ENCODE results near the gene SECISBP2.

SECISBP2 gene

DNA sequence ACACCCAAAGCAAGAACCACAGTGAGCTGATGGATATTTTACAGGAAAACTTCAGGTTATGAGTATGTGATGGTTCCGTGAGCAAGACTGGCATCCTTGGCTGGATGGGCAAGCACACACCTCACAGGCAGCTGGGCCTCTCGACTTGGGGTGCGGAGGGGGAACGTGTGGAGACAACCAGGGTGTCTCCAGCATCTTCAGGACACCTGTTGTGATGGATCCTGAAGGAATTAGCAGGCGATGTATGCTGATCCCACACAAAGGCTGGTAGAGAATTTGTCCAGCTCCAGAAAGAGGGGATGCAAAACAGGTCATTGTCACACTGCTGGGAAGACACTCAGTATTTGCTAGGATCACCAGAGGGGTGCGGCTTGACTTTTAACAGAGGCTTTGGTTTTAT, 42.7 kb downstream of the SECISBP2 start:
- Histone ChIP-seq H2AFZ (ENCODE audit: low read length) (no peak overlapping the region), H3K23ac (ENCODE audit: low read depth, low read length, poor library complexity) (no peak overlapping the region), H2BK15ac (ENCODE audit: low read length) (no peak overlapping the region), H3K4me2 (ENCODE audit: insufficient read depth, low read length, poor library complexity, severe bottlenecking) (no peak overlapping the region), H3K18ac (ENCODE audit: low read length) (no peak overlapping the region), H3K27me3 (ENCODE audit: control insufficient read depth in 3 of 3, insufficient read depth in 3 of 3, low read depth in 1 of 3, low read length in 3 of 3) (no peaks in the 10 kb centered on the region), H3K14ac (ENCODE audit: low read length) (no peak overlapping the region), H3K9ac (ENCODE audit: low read depth, low read length, poor library complexity) (no peak overlapping the region), H2BK12ac (ENCODE audit: low read length) (no peak overlapping the region), H2BK5ac (ENCODE audit: low read length) (no peak overlapping the region), H3K9me3 (replicated peaks in 1 of 2; ENCODE audit: control insufficient read depth in 2 of 2, insufficient read depth in 1 of 2, low read depth in 1 of 2, low read length in 2 of 2) (no peaks in the 10 kb centered on the region), H4K91ac (ENCODE audit: low read depth, low read length, poor library complexity) (no peak overlapping the region), H2BK120ac (ENCODE audit: low read depth, low read length) (no peak overlapping the region), H3K4ac (ENCODE audit: low read length) (no peak overlapping the region), H3K27ac (replicated peaks; ENCODE audit: low read length) (no peak overlapping the region), H3K36me3 (replicated peaks in 1 of 2; ENCODE audit: control insufficient read depth in 2 of 2, insufficient read depth in 2 of 2, low read length in 2 of 2) (peaks cover 42 to 72% of the 10 kb centered on the region in 2 donors), H2AK5ac (ENCODE audit: low read depth, low read length) (no peak overlapping the region), H3K4me1 (ENCODE audit: control insufficient read depth in 2 of 2, insufficient read depth in 1 of 2, low read depth in 1 of 2, low read length in 2 of 2) (no peaks in the 10 kb centered on the region), H3K4me3 (ENCODE audit: low read length in 2 of 2) (no peak overlapping the region), H4K8ac (ENCODE audit: low read depth, low read length) (no peak overlapping the region), H3K79me1 (ENCODE audit: low read depth, low read length) (no peaks in the 10 kb centered on the region)
- DNase-seq (ENCODE audit: low spot score): no peak
- WGBS, 2 donors (ENCODE audit: extremely low coverage in 2 of 2, insufficient read length in 2 of 2, insufficient replicate concordance in 1 of 2): no CpG with 5 or more reads among the region's 6 CpGs

GRCh38 chr9:89361816-89362646, 43.7 kb downstream of the SECISBP2 start:
- no peak overlapping the region for H4K91ac ChIP-seq (ENCODE audit: low read depth, low read length, poor library complexity)
- H2AK5ac ChIP-seq (ENCODE audit: low read depth, low read length): no peak overlapping the region
- DNase-seq (ENCODE audit: low spot score): no peak
- no peak overlapping the region for H3K14ac ChIP-seq (ENCODE audit: low read length)
- H3K79me1 ChIP-seq (ENCODE audit: low read depth, low read length): no peaks in the 10 kb centered on the region
- H3K4me1 ChIP-seq (ENCODE audit: control insufficient read depth in 2 of 2, insufficient read depth in 1 of 2, low read depth in 1 of 2, low read length in 2 of 2): no peaks in the 10 kb centered on the region
- no peak overlapping the region for H3K18ac ChIP-seq (ENCODE audit: low read length)
- H3K4me2 ChIP-seq (ENCODE audit: insufficient read depth, low read length, poor library complexity, severe bottlenecking): no peak overlapping the region
- no peak overlapping the region for H4K8ac ChIP-seq (ENCODE audit: low read depth, low read length)
- H3K27me3 ChIP-seq (ENCODE audit: control insufficient read depth in 3 of 3, insufficient read depth in 3 of 3, low read depth in 1 of 3, low read length in 3 of 3): no peaks in the 10 kb centered on the region
- no peak overlapping the region for H2BK120ac ChIP-seq (ENCODE audit: low read depth, low read length)
- no CpG with 5 or more reads among the region's 9 CpGs for WGBS, 2 donors (ENCODE audit: extremely low coverage in 2 of 2, insufficient read length in 2 of 2, insufficient replicate concordance in 1 of 2)
- no peak overlapping the region for H3K23ac ChIP-seq (ENCODE audit: low read depth, low read length, poor library complexity)
- H2BK12ac ChIP-seq (ENCODE audit: low read length): no peak overlapping the region
- H2BK5ac ChIP-seq (ENCODE audit: low read length): no peak overlapping the region
- no peak overlapping the region for H3K9ac ChIP-seq (ENCODE audit: low read depth, low read length, poor library complexity)
- no peak overlapping the region for H3K27ac ChIP-seq (replicated peaks; ENCODE audit: low read length)
- H3K4ac ChIP-seq (ENCODE audit: low read length): no peak overlapping the region
- H3K36me3 ChIP-seq (replicated peaks in 1 of 2; ENCODE audit: control insufficient read depth in 2 of 2, insufficient read depth in 2 of 2, low read length in 2 of 2): peaks cover 36 to 62% of the 10 kb centered on the region in 2 donors
- H3K9me3 ChIP-seq (replicated peaks in 1 of 2; ENCODE audit: control insufficient read depth in 2 of 2, insufficient read depth in 1 of 2, low read depth in 1 of 2, low read length in 2 of 2): no peaks in the 10 kb centered on the region
- no peak overlapping the region for H3K4me3 ChIP-seq (ENCODE audit: low read length in 2 of 2)
- no peak overlapping the region for H2AFZ ChIP-seq (ENCODE audit: low read length)
- H2BK15ac ChIP-seq (ENCODE audit: low read length): no peak overlapping the region

- Histone ChIP-seq H3K79me1 (ENCODE audit: low read depth, low read length) (no peaks in the 10 kb centered on the region), H3K27ac (replicated peaks; ENCODE audit: low read length) (no peak overlapping the region), H2BK15ac (ENCODE audit: low read length) (no peak overlapping the region), H4K8ac (ENCODE audit: low read depth, low read length) (no peak overlapping the region), H3K14ac (ENCODE audit: low read length) (no peak overlapping the region), H3K9ac (ENCODE audit: low read depth, low read length, poor library complexity) (no peak overlapping the region), H3K18ac (ENCODE audit: low read length) (no peak overlapping the region), H3K4me3 (ENCODE audit: low read length in 2 of 2) (no peak overlapping the region), H3K23ac (ENCODE audit: low read depth, low read length, poor library complexity) (no peak overlapping the region), H4K91ac (ENCODE audit: low read depth, low read length, poor library complexity) (no peak overlapping the region), H2BK5ac (ENCODE audit: low read length) (no peak overlapping the region), H2BK120ac (ENCODE audit: low read depth, low read length) (no peak overlapping the region), H2BK12ac (ENCODE audit: low read length) (no peak overlapping the region), H3K4me1 (ENCODE audit: control insufficient read depth in 2 of 2, insufficient read depth in 1 of 2, low read depth in 1 of 2, low read length in 2 of 2) (no peaks in the 10 kb centered on the region), H3K9me3 (replicated peaks in 1 of 2; ENCODE audit: control insufficient read depth in 2 of 2, insufficient read depth in 1 of 2, low read depth in 1 of 2, low read length in 2 of 2) (no peaks in the 10 kb centered on the region), H2AK5ac (ENCODE audit: low read depth, low read length) (no peak overlapping the region), H2AFZ (ENCODE audit: low read length) (no peak overlapping the region), H3K36me3 (replicated peaks in 1 of 2; ENCODE audit: control insufficient read depth in 2 of 2, insufficient read depth in 2 of 2, low read length in 2 of 2) (peaks cover 30 to 54% of the 10 kb centered on the region in 2 donors), H3K27me3 (ENCODE audit: control insufficient read depth in 3 of 3, insufficient read depth in 3 of 3, low read depth in 1 of 3, low read length in 3 of 3) (no peaks in the 10 kb centered on the region), H3K4me2 (ENCODE audit: insufficient read depth, low read length, poor library complexity, severe bottlenecking) (no peak overlapping the region), H3K4ac (ENCODE audit: low read length) (no peak overlapping the region)
- WGBS, 2 donors (ENCODE audit: extremely low coverage in 2 of 2, insufficient read length in 2 of 2, insufficient replicate concordance in 1 of 2): no CpG with 5 or more reads among the region's 10 CpGs
- no peak for DNase-seq (ENCODE audit: low spot score)
These were observed 44.5 kb downstream of the SECISBP2 start for GRCh38 chr9:89362647-89363310.

- H3K9ac ChIP-seq (ENCODE audit: low read depth, low read length, poor library complexity): no peak overlapping the region
- H3K4ac ChIP-seq (ENCODE audit: low read length): no peak overlapping the region
- H3K18ac ChIP-seq (ENCODE audit: low read length): no peak overlapping the region
- H3K27me3 ChIP-seq (ENCODE audit: control insufficient read depth in 3 of 3, insufficient read depth in 3 of 3, low read depth in 1 of 3, low read length in 3 of 3): no peaks in the 10 kb centered on the region
- H3K14ac ChIP-seq (ENCODE audit: low read length): no peak overlapping the region
- H2BK15ac ChIP-seq (ENCODE audit: low read length): no peak overlapping the region
- no peaks in the 10 kb centered on the region for H3K79me1 ChIP-seq (ENCODE audit: low read depth, low read length)
- no CpG with 5 or more reads among the region's 6 CpGs for WGBS, 2 donors (ENCODE audit: extremely low coverage in 2 of 2, insufficient read length in 2 of 2, insufficient replicate concordance in 1 of 2)
- no peak overlapping the region for H3K4me2 ChIP-seq (ENCODE audit: insufficient read depth, low read length, poor library complexity, severe bottlenecking)
- no peak overlapping the region for H2BK5ac ChIP-seq (ENCODE audit: low read length)
- H3K36me3 ChIP-seq (replicated peaks in 1 of 2; ENCODE audit: control insufficient read depth in 2 of 2, insufficient read depth in 2 of 2, low read length in 2 of 2): peaks cover 25 to 49% of the 10 kb centered on the region in 2 donors
- DNase-seq (ENCODE audit: low spot score): no peak
- no peak overlapping the region for H4K91ac ChIP-seq (ENCODE audit: low read depth, low read length, poor library complexity)
- no peak overlapping the region for H3K4me3 ChIP-seq (ENCODE audit: low read length in 2 of 2)
- no peak overlapping the region for H2AK5ac ChIP-seq (ENCODE audit: low read depth, low read length)
- H2BK120ac ChIP-seq (ENCODE audit: low read depth, low read length): no peak overlapping the region
- no peak overlapping the region for H2AFZ ChIP-seq (ENCODE audit: low read length)
- H3K4me1 ChIP-seq (ENCODE audit: control insufficient read depth in 2 of 2, insufficient read depth in 1 of 2, low read depth in 1 of 2, low read length in 2 of 2): no peaks in the 10 kb centered on the region
- no peak overlapping the region for H4K8ac ChIP-seq (ENCODE audit: low read depth, low read length)
- H3K27ac ChIP-seq (replicated peaks; ENCODE audit: low read length): no peak overlapping the region
- no peak overlapping the region for H3K23ac ChIP-seq (ENCODE audit: low read depth, low read length, poor library complexity)
- H2BK12ac ChIP-seq (ENCODE audit: low read length): no peak overlapping the region
- H3K9me3 ChIP-seq (replicated peaks in 1 of 2; ENCODE audit: control insufficient read depth in 2 of 2, insufficient read depth in 1 of 2, low read depth in 1 of 2, low read length in 2 of 2): no peaks in the 10 kb centered on the region
These were observed 45.0 kb downstream of the SECISBP2 start for GRCh38 chr9:89363311-89363670.
